Activated T-helper 1 cell treated with anti-CD3 and anti-CD28 coated beads, Interleukin-12 subunit alpha, Interleukin-12 subunit beta, Interleukin-2, Interleukin-4 antibody, amounts not matched to agents 30 ng/mL and 10 ng/mL and 1 ng/mL, durations not matched to agents 14 hours and 24 hours and 36 hours (primary cell): ENCODE results near the gene C1QTNF1. TPM values are rescaled to one million over a fixed set of nuclear protein-coding genes. Genes with fewer than 3 reads are reported as not detected.

Experiments used
- DNase-seq: peaks from one replicate; pipeline ENCODE4 v3.0.0; 2021; ENCODE audit warnings: low spot score
- H3K27ac Mint-ChIP-seq: one replicate; pipeline ENCODE4 v1.8.0; 2021; ENCODE audit warnings: mild to moderate bottlenecking, mixed read lengths
- H3K27me3 Mint-ChIP-seq: one replicate; pipeline ENCODE4 v1.8.0; 2022; ENCODE audit warnings: mild to moderate bottlenecking, moderate library complexity, mixed read lengths; ENCODE audit not compliant: insufficient read depth
- H3K36me3 Mint-ChIP-seq: one replicate; pipeline ENCODE4 v1.8.0; 2021; ENCODE audit warnings: low read depth, mixed read lengths
- H3K4me1 Mint-ChIP-seq: one replicate; pipeline ENCODE4 v1.8.0; 2021; ENCODE audit warnings: low read depth, mixed read lengths
- H3K4me3 Mint-ChIP-seq: one replicate; pipeline ENCODE4 v1.8.0; 2021; ENCODE audit warnings: mild to moderate bottlenecking, moderate library complexity, mixed read lengths
- H3K9me3 Mint-ChIP-seq: one replicate; pipeline ENCODE4 v1.8.0; 2021; ENCODE audit warnings: mixed read lengths
- intact Hi-C: fragments of 100-400 bp; cut with micrococcal nuclease; formaldehyde crosslinking; loops from one replicate; pipeline ENCODE4 v1.15.1; 2024
- total RNA-seq: library from RNA; stranded (reverse); gene quantifications from 2 replicates; pipeline ENCODE4 v1.2.3, GENCODE V29; 2022

C1QTNF1 gene
- total RNA-seq, 1 donor from 2014 or later, result not detected

DNA sequence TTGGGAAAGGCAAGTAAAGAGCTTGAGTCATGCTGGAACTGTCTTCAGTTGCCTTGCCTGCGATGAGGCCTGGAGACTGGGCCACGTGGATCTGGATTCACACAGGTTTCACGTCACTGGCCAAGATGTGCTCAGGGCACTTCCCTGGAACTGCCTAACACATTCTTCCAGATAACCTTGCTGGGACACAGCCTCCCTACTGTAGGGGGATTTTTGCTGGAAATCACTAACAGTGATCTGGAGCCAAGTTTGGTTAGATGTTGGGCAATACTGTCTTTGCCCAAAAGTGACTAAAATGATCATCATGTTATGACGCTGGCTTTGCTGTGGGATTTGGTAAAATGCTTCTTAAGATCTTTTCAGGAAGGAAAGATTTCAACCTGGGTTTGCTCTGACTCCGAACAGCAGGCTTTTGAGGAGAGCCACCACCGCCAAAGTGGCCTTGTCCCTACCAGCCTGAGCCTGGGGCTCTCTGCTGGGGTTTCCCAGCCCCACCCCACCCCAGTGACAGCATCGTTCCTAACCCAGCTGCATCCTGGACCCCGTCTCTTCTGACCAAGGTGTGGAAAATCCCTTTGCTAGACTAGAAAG is 14.7 kb downstream of the C1QTNF1 start:
- Mint-ChIP-seq H3K27ac (no peak overlapping the region), H3K4me1 (no peaks in the 10 kb centered on the region), H3K4me3 (no peak overlapping the region), H3K27me3 (peaks cover 7% of the 10 kb centered on the region), H3K36me3 (no peaks in the 10 kb centered on the region), H3K9me3 (no peaks in the 10 kb centered on the region)
- intact Hi-C loops, result no loop called here
- no peak for DNase-seq

DNA sequence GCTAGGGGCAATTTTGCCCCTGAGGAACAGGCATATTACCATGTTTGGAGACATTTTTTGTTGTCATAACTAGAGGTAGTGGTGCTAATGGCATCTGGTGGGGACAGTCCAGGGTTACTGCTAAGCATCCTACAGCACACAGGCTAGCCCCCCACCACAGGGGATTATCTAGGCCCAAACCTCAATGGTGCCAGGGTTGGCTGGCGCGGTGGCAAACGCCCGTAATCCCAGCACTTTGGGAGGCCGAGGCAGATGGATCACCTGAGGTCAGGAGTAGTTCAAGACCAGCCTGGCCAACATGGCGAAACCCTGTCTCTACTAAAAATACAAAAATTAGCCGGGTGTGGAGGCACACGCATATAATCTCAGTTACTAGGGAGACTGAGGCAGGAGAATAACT is 15.2 kb downstream of the C1QTNF1 start:
- H3K4me1 Mint-ChIP-seq, result no peaks in the 10 kb centered on the region
- intact Hi-C loops, result no loop called here
- no peak overlapping the region for H3K27ac Mint-ChIP-seq
- H3K4me3 Mint-ChIP-seq, result no peak overlapping the region
- H3K36me3 Mint-ChIP-seq, result no peaks in the 10 kb centered on the region
- DNase-seq, result no peak
- no peaks in the 10 kb centered on the region for H3K9me3 Mint-ChIP-seq
- H3K27me3 Mint-ChIP-seq, result peaks cover 7% of the 10 kb centered on the region

DNA sequence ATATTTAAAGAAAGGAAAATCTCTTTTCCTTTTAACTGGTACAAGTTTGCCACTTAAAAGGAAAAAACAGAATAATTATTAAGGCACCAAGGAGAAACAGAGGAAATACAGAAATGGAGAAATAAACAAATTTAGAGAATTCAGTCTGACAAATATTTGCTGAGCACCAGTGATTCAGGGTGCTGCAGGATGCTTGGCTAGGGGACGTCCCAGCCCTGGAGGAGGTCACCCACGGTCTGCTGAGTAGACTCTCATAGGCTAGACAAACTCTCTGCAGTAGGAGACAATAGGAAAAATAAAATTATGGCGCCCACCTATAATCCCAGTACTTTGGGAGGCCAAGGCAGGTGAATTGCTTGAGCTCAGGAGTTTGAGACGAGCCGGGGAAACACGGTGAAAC is 15.9 kb downstream of the C1QTNF1 start:
- H3K4me1 Mint-ChIP-seq, result no peaks in the 10 kb centered on the region
- no peaks in the 10 kb centered on the region for H3K9me3 Mint-ChIP-seq
- intact Hi-C loops, result no loop called here
- H3K36me3 Mint-ChIP-seq, result no peaks in the 10 kb centered on the region
- no peak for DNase-seq
- H3K4me3 Mint-ChIP-seq, result no peak overlapping the region
- peaks cover 6% of the 10 kb centered on the region for H3K27me3 Mint-ChIP-seq
- H3K27ac Mint-ChIP-seq, result no peak overlapping the region

DNA sequence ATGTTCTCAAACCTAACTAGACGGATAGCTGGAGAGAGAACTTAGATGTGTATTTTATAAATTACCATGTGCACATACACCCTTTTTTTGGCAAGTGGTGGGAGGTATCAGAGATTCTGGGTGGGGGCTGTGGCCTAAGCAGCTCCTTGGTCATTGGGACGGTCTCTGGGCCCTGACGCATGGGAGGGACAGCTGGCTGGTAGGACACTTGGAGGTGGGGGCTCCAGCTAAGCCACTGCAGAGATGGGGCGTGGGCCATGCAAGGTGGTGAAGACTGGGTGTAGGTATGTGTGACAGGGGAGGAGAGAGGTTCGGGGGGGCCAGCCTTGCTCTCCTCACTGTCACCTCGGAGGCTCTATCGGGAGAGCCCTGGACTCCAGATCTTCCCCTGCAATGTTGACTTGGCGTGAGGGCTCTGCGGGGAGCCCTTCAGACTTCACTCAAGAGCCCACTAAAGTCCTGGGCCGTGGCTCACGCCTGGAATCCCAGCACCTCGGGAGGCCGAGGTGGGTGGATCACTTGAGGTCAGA is 17.1 kb downstream of the C1QTNF1 start:
- H3K4me1 Mint-ChIP-seq, result no peaks in the 10 kb centered on the region

DNA sequence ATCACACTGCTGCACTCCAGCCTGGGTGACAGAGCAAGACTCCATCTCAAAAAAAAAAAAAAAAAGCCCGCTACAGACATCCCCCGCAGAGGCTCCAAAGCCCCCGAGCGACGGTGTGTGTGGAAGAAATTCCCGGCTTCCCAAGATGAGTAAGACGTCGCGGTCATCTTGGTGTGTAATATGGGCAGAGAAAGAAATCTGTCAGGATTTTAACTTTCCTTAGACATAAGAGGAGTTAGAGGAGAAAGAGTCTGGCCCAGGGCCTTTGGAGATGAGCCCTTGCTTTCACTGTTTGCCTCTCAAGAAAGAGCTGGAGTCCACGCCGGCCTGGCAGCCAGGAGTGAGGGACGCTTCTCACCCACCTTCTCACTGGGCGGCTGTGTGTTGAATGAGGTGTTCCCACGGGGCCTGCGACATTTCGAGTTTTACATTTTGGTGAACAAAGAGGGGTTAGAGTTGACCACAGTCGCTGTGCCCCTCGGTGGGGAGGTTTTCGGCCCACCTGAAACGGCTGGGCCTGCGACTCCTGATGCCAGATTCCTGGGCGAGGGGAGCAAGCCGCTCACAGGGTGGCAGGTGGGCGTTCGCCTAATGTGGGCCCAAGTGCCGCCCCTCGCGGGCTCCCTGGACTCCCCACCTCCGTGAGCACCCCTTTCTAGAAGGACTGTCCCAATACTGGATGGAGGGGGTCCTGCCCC is 17.9 kb downstream of the C1QTNF1 start:
- Mint-ChIP-seq H3K27ac (no peak overlapping the region), H3K9me3 (no peaks in the 10 kb centered on the region), H3K4me3 (no peak overlapping the region), H3K4me1 (no peaks in the 10 kb centered on the region), H3K36me3 (no peaks in the 10 kb centered on the region), H3K27me3 (peaks cover under 1% of the 10 kb centered on the region)
- DNase-seq, result no peak
- intact Hi-C loops, result no loop called here

More for the DNA sequence above, 17.1 kb downstream of the C1QTNF1 start:
- H3K27me3 Mint-ChIP-seq, result peaks cover 2% of the 10 kb centered on the region
- no peaks in the 10 kb centered on the region for H3K36me3 Mint-ChIP-seq
- no peak overlapping the region for H3K27ac Mint-ChIP-seq
- H3K9me3 Mint-ChIP-seq, result no peaks in the 10 kb centered on the region
- DNase-seq, result no peak
- intact Hi-C loops, result no loop called here
- no peak overlapping the region for H3K4me3 Mint-ChIP-seq

DNA sequence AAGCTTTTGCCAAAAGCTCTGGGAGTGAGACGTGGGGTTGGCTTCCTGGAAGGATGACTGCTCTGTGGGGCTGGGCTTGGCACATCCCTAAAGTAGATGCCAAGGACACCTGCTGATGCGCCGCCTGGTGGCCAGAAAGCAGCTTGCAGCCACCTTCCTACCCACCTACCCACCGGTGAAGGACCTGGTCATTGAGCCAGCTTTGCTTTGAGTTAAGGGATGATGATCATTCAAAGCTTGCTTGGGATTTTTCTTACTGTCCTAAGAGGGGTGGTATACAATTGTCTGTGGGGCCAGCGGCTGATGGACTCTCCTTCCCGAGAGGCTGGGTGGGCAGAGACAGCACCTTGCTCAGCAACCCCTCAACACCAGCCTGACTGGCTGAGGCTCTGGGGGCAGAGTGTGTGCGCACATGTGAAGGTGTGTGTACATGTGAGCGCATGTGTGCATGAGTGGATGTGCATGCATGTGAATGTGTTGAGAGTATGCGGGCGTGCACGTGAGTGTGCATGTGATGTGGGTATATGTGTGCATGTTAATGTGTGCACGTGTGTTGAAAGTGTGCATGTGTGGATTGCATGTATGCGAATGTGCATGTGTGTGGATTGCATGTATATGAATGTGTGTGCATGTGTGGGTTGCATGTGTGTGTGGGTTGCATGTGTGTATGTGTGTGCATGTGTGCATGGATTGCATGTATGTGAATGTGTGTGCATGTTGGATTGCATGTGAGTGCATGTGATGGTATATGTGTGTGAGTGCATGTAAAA is 18.6 kb downstream of the C1QTNF1 start:
- Mint-ChIP-seq H3K36me3 (no peaks in the 10 kb centered on the region), H3K4me3 (no peak overlapping the region), H3K27ac (no peak overlapping the region), H3K27me3 (no peaks in the 10 kb centered on the region), H3K4me1 (no peaks in the 10 kb centered on the region), H3K9me3 (no peaks in the 10 kb centered on the region)
- intact Hi-C loops, result no loop called here
- peak; percentile 17 for DNase-seq

DNA sequence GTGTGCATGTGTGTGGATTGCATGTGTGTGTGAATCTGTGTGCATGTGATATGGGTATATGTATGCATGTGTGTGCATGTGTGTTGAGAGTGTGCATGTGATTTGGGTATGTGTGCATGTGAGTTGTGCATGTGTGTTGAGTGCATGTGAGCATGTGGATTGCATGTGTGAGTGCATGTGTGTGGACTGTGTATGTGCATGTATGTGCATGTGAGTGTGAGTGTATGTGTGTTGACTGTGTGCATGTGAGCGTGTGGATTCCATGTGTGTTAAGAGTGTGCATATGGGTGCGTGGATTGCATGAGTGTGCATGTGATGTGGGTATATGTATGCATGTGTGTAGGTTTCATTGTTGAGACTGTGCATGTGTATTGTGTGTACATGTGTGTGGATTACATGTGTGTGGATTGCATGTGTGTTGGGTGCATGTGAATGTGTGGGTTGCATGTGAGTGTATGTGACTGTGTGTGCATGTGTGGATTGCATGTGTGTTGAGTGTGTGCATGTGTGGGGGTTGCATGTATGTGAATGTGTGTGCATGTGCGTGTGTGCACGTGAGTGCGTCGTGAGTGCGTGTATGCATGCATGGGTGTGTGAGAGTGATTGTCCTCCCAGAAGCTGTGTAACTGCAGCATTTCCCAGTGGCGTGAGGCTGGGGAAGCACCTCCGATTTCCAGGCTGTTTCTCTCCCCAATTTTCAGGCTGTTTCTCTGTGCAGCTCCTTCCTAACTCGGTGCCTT is 19.4 kb downstream of the C1QTNF1 start:
- intact Hi-C loops, result no loop called here
- no peaks in the 10 kb centered on the region for H3K27me3 Mint-ChIP-seq
- H3K9me3 Mint-ChIP-seq, result no peaks in the 10 kb centered on the region
- no peak overlapping the region for H3K27ac Mint-ChIP-seq
- H3K4me1 Mint-ChIP-seq, result no peaks in the 10 kb centered on the region
- DNase-seq, result no peak
- H3K36me3 Mint-ChIP-seq, result no peaks in the 10 kb centered on the region
- no peak overlapping the region for H3K4me3 Mint-ChIP-seq

DNA sequence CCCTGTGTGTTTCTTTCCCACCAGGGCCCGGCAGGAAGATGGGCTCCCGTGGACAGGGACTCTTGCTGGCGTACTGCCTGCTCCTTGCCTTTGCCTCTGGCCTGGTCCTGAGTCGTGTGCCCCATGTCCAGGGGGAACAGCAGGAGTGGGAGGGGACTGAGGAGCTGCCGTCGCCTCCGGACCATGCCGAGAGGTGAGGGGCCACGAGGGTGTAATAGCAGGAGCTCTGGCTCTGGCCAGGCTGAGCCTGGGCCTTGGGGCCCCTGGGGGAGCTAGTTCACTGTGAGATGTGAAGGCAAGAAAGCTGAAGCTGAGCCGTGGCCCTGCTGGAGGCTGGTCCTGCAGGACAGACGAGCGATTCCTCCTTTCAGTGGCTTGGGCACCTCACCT is 20.0 kb downstream of the C1QTNF1 start:
- H3K36me3 Mint-ChIP-seq, result no peaks in the 10 kb centered on the region
- H3K27me3 Mint-ChIP-seq, result no peaks in the 10 kb centered on the region
- no peak overlapping the region for H3K27ac Mint-ChIP-seq
- intact Hi-C loops, result no loop called here
- H3K4me1 Mint-ChIP-seq, result no peaks in the 10 kb centered on the region
- no peak for DNase-seq
- no peaks in the 10 kb centered on the region for H3K9me3 Mint-ChIP-seq
- no peak overlapping the region for H3K4me3 Mint-ChIP-seq

DNA sequence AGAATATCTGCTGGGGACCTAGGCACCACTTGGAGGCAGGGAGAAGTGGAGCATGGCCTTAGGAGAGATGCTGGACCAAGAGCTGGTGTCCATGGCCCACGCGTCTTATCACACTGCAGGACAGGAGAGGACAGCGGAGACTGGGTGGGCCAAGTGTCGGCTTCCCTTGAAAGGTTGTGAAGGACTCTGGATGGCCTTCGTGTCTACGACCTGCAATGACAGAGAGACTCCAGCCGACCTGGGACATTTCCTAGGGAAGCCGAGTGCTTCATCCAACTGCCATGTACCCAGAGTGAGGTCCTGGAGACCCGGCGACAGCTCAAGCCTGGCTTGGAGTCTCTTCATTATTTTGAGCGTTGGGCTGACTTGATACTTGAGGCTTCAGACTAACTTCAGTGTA is 20.5 kb downstream of the C1QTNF1 start:
- Mint-ChIP-seq H3K27ac (no peak overlapping the region), H3K27me3 (no peaks in the 10 kb centered on the region), H3K36me3 (no peaks in the 10 kb centered on the region), H3K4me1 (no peaks in the 10 kb centered on the region), H3K4me3 (no peak overlapping the region), H3K9me3 (no peaks in the 10 kb centered on the region)
- intact Hi-C loops, result no loop called here
- DNase-seq, result no peak

DNA sequence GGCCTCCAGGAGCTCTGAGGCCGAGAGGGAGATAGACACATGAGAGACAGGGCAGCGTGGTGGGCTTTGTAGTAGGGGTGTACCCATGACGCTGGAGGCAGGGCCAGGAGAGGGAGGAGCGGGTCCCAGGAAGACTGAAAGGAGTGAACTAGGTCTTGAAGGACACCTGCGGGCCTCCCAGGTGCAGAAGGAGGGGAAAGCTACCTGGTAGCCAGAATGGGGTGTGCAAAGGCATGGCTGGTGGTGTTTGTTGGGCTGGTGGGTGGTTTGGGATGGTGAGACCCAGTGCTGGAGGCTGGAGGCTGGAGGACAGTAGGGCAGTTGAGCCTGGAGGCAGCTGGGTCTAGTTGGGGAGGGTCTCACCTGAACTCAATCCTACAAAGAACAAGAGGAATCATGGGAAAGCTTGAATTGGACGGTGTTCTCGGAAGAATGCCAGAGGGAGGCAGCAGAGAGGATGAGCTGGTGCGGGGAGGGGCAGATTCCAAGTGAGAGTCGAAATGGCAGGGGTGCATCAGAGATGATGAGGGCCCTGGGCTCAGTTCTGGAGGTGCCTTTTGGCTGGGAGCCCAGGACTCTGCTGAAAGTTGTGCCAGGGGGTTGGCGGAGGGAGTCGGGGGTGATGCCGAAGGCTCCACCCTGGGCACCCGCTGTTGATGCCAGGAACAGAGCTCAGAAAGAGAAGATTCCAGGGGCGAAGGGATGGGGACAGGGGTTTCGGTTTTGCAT is 21.2 kb downstream of the C1QTNF1 start:
- DNase-seq, result no peak
- intact Hi-C loops, result loop anchor here (5.0 kb wide), 1 partner anchor 662 kb away; no protein-coding TSS in a partner anchor
- Mint-ChIP-seq H3K27me3 (no peaks in the 10 kb centered on the region), H3K4me3 (no peak overlapping the region), H3K27ac (no peak overlapping the region), H3K9me3 (no peaks in the 10 kb centered on the region), H3K4me1 (no peaks in the 10 kb centered on the region), H3K36me3 (no peaks in the 10 kb centered on the region)

DNA sequence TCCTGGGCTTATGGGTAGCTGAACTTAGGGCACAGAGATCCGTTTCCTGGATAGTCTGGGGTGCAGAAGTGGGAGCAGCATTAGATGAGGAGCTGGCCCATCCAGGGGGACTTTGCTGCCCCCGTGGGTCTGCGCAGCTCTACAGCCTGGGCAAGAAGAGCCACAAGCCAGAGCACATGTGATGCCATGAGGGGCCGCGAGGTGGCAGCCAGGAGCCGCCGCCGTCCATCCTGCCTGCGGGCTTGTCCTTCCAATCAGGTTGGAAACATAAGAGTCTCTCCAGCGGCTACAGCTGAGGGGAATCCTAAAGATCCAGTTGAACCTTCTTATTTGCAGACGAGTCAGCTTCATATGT is 21.9 kb downstream of the C1QTNF1 start:
- Mint-ChIP-seq H3K27me3 (no peaks in the 10 kb centered on the region), H3K4me1 (no peaks in the 10 kb centered on the region), H3K36me3 (no peaks in the 10 kb centered on the region), H3K4me3 (no peak overlapping the region), H3K9me3 (no peaks in the 10 kb centered on the region), H3K27ac (no peak overlapping the region)
- DNase-seq, result peak; percentile 41
- intact Hi-C loops, result loop anchor here (1.0 to 5.0 kb wide), 3 partner anchors 39 to 661 kb away; no protein-coding TSS in a partner anchor

DNA sequence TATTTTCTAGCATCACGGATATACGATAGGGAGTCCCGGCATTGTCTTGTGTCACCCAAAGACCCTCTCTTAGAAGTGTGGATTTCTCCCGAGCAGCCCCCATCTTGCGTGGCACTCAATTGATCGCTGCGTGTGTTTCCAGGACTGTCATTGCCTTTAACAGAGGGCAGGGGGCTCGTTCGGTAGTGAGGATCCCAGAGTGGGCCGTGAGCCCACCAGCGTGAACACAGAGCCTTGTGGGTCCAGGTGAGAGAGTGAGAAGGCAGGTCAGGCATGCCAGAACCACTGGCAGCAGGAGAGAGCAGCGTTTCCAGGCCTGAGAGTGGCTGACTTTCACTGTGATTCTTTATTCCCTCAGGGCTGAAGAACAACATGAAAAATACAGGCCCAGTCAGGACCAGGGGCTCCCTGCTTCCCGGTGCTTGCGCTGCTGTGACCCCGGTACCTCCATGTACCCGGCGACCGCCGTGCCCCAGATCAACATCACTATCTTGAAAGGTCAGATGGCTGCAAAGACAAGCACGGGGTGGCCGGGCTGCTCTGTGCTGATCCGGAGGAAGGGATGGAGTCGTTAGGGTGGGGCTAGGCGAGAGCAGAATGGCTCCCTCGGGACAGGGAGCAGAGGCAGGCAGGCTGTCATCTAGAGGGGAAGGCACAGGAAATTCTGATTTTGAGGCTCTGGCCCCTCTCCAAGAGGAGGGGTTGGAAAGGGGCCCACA is 22.4 kb downstream of the C1QTNF1 start:
- H3K27me3 Mint-ChIP-seq, result no peaks in the 10 kb centered on the region
- DNase-seq, result no peak
- H3K36me3 Mint-ChIP-seq, result no peaks in the 10 kb centered on the region
- no peaks in the 10 kb centered on the region for H3K9me3 Mint-ChIP-seq
- H3K27ac Mint-ChIP-seq, result no peak overlapping the region
- H3K4me1 Mint-ChIP-seq, result no peaks in the 10 kb centered on the region
- H3K4me3 Mint-ChIP-seq, result no peak overlapping the region
- intact Hi-C loops, result loop anchor here (1.0 to 5.0 kb wide), 3 partner anchors 38 to 661 kb away; no protein-coding TSS in a partner anchor
